HG03565 (cell line): ENCODE measurements around the gene EYS.

Source experiments
- ATAC-seq: cut with Tn5 transposase; IDR thresholded peaks from one replicate; pipeline ENCODE4 v1.9.1; 2021; ENCODE audit warnings: mild to moderate bottlenecking, moderate library complexity; ENCODE audit not compliant: unreplicated experiment

Gene EYS

DNA sequence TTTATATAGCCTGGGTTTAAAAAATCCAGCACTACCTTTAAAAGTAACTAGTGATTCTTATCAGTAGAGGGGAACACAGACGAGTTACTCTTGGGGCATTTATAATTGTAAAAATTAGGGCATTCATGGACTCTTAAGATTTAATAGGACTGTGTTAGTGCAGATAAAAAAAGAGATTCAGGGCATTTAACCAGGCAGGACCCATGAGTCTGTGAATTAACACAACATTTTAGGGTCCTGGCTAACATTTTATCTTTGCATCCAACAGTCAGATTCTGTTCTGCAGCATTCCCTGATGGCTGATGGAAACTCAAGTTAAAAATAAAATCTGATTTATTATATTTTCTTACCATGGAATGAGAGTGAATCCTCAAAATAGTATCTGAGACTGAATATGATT lies 1297.1 kb downstream of the EYS start:
- no peak for ATAC-seq

DNA sequence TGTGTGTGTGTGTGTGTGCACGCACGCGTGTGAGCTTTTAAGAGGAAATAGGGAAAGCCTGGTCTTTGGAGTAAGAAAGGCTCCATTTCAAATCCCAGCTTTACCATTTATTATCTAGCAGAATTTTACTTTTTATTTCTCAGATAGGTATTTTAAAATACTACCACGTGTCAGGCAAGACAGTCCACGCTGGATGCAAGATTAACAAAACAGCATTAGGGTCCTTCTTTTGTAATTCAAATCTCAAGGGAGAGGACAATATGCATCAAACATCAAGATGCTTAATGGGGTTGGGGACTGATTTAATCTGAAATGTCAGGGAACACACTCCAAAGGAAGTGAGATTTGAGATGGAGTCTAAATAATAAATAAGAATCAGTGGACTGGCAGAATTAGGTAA lies 1302.6 kb downstream of the EYS start:
- ATAC-seq = no peak

DNA sequence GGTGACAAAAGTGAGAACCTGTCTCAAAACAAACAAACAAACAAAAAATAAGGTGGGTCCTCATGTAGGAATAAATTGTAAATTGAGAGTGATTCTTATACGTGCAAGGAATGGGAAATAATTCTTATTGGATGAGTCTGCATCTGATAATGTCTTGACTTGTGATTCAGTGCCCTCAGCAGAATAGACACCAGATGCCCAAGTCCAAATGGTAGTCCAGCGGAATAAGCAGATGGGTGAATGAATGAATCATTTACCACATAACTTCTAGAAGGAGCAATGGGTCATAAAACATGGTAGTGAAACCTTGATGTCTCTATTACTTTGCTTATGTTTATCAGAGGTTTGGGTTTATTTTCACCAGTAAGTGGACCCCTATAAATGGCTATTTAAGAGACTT lies 1323.7 kb downstream of the EYS start:
- no peak for ATAC-seq

DNA sequence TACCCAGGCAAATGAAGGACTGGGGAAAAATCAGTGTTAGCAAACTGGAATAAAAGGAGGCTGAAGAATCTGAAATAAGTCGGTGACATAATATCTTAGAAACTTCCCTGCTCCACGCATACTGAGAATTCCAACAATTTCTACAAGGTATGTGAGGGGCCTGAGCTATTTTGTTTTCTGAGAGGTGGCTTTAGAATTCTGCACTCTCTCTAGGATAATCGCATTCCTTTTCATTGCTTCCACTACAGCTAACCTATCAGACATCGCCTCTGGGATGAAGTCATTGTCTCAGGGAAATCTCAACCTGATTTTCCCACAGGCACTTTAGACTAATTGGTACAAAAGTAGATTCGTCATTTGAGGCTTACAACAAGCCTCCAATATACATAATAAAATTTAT lies 1330.6 kb downstream of the EYS start:
- no peak for ATAC-seq

- no peak for ATAC-seq
Measured at GRCh38 chr6:64357430-64357829, 1349.6 kb downstream of the EYS start.

- no peak for ATAC-seq
Measured at GRCh38 chr6:64347411-64347810, 1359.6 kb downstream of the EYS start.

- no peak for ATAC-seq
Measured at GRCh38 chr6:64335195-64335594, 1371.8 kb downstream of the EYS start.

DNA sequence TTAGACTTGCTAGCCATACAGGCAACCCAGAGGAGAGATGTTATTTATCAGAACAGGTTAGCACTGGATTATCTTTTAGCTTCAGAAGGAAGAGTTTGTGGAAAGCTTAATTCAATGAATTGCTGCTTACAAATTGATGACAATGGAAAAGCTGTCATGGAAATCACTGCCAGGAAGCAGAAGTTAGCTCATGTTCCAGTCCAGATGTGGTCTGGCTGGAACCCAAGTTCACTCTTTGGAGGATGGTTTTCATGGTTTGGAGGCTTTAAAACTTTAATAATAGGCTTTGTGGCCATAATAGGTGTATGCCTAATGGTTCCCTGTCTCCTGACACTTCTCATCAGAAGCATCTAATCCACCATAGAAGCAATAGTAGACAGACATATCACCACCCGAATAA lies 1372.4 kb downstream of the EYS start:
- no peak for ATAC-seq

DNA sequence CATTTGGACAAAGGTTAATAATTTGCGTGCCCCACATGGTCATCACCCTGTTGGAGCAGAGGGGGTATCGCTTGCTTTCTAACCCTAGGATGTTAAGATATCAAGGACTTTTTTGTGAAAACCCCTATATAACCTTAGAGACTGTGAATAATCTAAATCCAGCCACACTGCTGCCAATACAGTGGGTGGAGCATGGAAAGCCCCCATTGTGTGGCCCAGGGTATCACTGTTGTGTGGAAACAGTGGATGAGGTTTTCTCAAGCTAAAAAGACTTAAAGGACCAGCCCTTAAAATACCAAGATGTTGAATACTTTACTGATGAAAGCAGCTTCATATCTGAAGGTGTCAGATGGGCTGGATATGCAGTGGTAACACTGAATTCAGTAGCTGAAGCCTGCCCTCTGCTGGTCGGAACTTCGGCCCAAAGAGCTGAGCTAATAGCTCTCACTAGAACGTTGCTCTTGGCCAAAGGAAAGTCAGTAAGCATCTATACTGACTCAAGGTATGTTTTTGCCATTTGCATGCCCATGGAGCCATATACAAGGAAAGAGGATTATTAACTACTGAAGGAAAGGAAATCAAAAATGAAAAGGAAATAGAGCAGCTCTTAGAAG lies 1376.2 kb downstream of the EYS start:
- peak; percentile 58 for ATAC-seq

DNA sequence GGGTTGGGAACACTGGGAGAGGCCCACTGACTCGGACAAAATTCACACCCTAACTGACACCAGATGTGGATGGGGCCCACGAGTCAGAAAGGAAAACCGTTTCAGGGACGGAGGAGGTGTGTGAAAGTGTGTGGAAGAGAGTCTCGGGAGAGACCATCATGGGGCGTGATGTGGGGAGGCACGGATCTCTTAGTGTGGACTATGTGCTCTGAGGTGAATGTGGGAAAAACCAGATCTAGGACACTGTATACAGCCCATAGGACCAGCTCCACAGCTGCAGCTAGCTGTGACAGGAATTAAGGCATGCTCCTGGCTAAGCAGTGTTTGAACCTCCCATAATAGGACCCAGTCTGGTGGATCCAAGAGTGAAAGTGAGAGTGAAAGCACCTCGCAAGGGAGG lies 1380.1 kb downstream of the EYS start:
- no peak for ATAC-seq

DNA sequence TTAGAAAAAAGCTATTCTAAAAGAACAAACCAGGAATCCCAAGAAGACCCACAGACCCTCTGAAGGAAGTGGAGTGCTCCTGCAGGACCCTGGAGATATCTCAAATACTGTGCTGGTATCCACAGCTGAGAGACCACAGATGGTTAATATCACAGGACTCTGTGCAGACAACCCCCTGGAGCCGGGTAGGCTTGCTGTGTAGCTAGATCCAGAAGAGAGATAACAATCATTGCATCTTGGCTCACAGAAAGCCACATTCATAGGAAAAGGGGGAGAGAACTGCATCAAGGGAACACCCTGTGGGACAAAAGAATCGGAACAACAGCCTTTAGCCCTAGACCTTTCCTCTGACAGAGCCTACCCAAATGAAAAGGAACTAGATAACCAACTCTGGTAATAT lies 1381.9 kb downstream of the EYS start:
- no peak for ATAC-seq

- ATAC-seq = no peak
Measured at GRCh38 chr6:64310214-64310613, 1396.8 kb downstream of the EYS start.

- ATAC-seq = no peak
Measured at GRCh38 chr6:64301307-64302236, 1405.5 kb downstream of the EYS start.

DNA sequence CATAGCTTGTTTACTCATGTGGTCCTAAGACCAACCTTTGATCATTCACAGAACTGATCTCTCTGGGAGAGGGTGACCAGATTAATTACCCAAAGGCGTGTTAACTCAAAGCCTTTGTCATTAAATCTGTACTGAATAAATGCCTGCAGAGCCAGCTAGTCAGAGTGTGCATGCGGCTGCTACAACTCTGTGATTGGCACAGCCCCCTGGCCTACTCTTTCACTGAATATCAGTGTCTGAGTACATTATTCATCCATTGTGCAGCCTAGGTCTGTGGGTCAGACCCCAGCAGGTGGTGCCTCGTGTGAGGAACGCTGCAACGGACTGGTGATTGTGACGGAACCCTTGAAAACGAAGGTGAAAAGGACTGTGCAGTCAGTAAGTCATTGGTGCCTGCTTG lies 1407.8 kb downstream of the EYS start:
- no peak for ATAC-seq

- no peak for ATAC-seq
Measured at GRCh38 chr6:64294034-64294433, 1413.0 kb downstream of the EYS start.

GRCh38 chr6:64293298-64293697 lies 1413.7 kb downstream of the EYS start:
- ATAC-seq = no peak

DNA sequence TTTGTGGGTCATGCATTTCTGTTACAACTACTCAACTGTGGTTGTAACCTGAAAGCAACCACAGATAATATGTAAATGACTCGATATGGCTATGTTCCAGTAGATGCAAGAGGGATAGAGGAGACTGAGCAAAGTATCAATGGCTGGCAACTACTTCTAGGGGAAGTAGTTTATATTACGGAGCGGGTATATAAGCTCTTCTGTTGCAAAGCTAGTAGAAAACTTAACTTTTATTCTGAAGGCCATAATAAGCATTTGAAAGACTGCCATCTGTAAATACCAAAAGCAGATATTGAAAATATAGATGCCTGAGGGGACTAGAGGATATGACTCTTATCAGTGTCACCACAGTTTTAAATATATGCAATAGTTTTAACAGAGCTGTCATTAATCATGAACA lies 1416.2 kb downstream of the EYS start:
- ATAC-seq = no peak

DNA sequence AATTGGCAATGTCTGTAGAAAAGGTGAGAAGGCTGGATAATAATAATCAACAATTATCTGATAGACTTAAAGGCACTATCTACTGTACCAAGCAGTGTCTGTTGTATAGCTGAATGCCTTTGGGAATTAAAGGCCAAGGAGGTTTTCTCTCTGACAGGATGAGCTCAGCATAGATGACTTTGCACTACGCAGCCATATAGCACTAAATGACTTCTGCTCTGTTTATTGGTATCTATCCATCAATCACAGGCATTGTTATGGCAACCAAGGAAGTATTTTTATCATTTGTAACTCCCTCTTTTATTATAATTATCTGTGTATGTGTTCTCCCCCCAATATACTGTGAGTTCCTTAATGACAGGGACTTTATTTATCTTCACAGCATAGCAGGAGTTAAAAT lies 1417.1 kb downstream of the EYS start:
- no peak for ATAC-seq

DNA sequence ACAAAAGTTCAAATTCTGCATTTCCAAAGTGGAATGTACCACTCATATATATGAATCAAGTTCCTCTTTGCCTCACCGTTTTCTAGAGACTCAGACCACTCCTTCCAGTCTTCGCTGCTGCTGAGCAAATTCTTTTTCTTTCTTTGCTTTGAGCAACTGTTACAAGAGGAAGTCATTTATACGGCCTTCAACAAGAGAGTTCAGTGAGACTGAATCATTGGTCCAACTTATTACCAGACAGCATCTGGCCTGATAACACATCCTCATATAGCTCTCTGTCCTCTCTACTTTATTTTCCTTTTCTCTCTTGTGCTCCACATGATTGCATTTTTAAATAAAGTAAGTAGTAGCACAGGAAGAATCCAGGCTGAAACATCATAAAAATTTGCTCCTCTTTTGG lies 1418.7 kb downstream of the EYS start:
- no peak for ATAC-seq

GRCh38 chr6:64281167-64281566 lies 1425.9 kb downstream of the EYS start:
- ATAC-seq = peak; percentile 32

DNA sequence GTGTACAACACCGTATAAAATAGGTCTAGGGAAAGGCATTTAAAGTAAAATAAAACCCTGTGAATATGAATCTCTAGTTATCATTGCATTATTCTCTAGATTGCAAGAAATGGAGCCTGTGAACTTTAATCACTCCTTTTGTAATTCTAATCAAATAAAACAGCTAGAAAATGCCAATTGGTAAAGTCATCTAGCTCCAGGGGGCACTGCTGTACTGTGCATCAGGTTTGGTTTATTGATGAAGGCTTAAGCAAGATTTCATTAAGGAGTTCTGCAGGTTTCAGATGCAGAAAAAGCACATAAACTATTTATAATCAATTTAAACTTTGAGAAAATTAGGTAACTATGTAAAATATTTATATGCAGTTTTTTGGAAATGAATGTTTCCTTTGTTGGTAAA lies 1426.5 kb downstream of the EYS start:
- ATAC-seq = peak; percentile 31

- ATAC-seq = no peak
Measured at GRCh38 chr6:64270083-64270482, 1436.9 kb downstream of the EYS start.
